AG04449 (cell line): Measurements from ENCODE around the gene DHRS9.

Experiments
- CTCF ChIA-PET: fragments of 350-600 bp; formaldehyde crosslinking; extraction: SDS; loops from one replicate; lab custom pipeline; 2021; ENCODE audit warnings: antibody characterized with exemption; lab: Yijun Ruan, JAX
- POLR2A ChIA-PET: fragments of 400-600, 350-600 bp; formaldehyde crosslinking; extraction: SDS; loops from one replicate; lab custom pipeline; 2020; ENCODE audit warnings: antibody characterized with exemption, inconsistent platforms; lab: Yijun Ruan, JAX
- DNase-seq: peaks from one replicate; pipeline ENCODE4 v3.0.0-alpha.2; 2010; ENCODE audit warnings: low read depth, low spot score
- H3K4me3 ChIP-seq: 2 replicates; pipeline ENCODE4 v1.5.1; 2011; ENCODE audit warnings: low read depth, mild to moderate bottlenecking, control low read depth, low read length
- CTCF ChIP-seq: IDR thresholded peaks from one replicate; pipeline ENCODE4 v1.5.1; 2011; ENCODE audit warnings: mild to moderate bottlenecking, moderate library complexity, low read length, control low read depth, inconsistent platforms; ENCODE audit not compliant: insufficient read depth; ENCODE audit errors: missing control alignments

DHRS9 gene

GRCh38 chr2:169071455-169071854 lies 2.1 kb downstream of the DHRS9 start:
- TF ChIP-seq CTCF, result no peak
- no peak for DNase-seq
- ChIA-PET CTCF (no interaction called here), POLR2A (no interaction called here)
- no peak overlapping the region for H3K4me3 ChIP-seq

GRCh38 chr2:169072163-169072925 lies 3.0 kb downstream of the DHRS9 start:
- H3K4me3 ChIP-seq, result no peak overlapping the region
- TF ChIP-seq CTCF, result no peak

GRCh38 chr2:169073211-169073962 lies 4.0 kb downstream of the DHRS9 start:
- no peak for DNase-seq
- POLR2A ChIA-PET, result no interaction called here
- no peak for TF ChIP-seq CTCF
- H3K4me3 ChIP-seq, result no peak overlapping the region
- CTCF ChIA-PET, result no interaction called here

More at GRCh38 chr2:169072163-169072925, 3.0 kb downstream of the DHRS9 start:
- CTCF ChIA-PET, result no interaction called here
- DNase-seq, result no peak
- POLR2A ChIA-PET, result no interaction called here

GRCh38 chr2:169073963-169074751 lies 4.8 kb downstream of the DHRS9 start:
- CTCF ChIA-PET, result no interaction called here

GRCh38 chr2:169077674-169078240 lies 8.4 kb downstream of the DHRS9 start:
- POLR2A ChIA-PET, result no interaction called here

More at GRCh38 chr2:169073963-169074751, 4.8 kb downstream of the DHRS9 start:
- no peak for TF ChIP-seq CTCF
- DNase-seq, result no peak
- POLR2A ChIA-PET, result no interaction called here
- no peak overlapping the region for H3K4me3 ChIP-seq

More at GRCh38 chr2:169077674-169078240, 8.4 kb downstream of the DHRS9 start:
- DNase-seq, result no peak
- no peak overlapping the region for H3K4me3 ChIP-seq
- TF ChIP-seq CTCF, result no peak
- CTCF ChIA-PET, result no interaction called here
